NCI-H146 treated with DMSO at 0.1 percent for 48 hours (cell line): ENCODE results near the gene GSAP.
"Not testable (repeated sequence)": the region's sequence is repeated elsewhere in the genome, so short reads cannot be mapped to it uniquely, and the experiment has no call there.

Source experiments
- DNase-seq: peaks from one replicate; lab custom pipeline; 2025; ENCODE audit not compliant: unreplicated experiment; lab: John Stamatoyannopoulos, UW

GSAP gene

DNA sequence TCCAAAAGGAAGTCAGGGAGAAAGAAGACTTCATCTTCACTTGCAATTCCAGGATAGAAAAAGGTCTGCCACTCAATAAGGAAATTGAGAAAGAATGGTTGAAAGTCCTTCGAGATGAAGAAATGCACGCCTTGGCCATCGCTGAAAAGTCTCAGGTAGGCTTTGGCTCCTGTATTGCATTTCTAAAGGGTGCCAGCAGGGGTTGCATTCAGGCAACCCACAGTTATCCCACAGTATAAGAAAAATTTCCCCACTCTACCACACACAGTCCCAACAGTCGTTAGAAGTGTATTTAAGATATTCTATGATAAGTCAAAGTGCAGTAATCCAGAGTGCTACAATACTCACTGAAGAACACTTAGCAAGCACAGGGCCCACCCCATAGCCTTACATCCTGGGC is 123.1 kb downstream of the GSAP start:
- no peak for DNase-seq

- no peak for DNase-seq
Measured at GRCh38 chr7:77290425-77290824, 125.7 kb downstream of the GSAP start.

DNA sequence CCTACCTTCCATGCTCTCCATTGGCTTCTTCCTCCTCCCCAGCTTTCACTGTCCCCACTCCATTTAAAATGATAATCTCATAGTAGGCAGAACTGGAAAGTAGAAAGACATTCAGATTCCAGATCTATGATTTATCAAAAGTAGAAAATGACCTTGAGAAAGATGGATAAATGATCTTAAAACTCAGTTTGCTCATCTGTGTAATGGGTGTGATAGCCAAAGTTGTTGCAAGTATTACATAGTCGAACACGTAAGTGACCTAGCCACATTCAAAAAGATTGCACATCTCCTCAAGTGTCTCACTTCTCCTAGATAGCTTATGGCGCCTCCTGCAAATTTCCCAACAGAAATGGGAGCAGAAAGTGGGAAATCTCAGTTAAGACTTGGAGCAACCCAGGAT is 126.8 kb downstream of the GSAP start:
- DNase-seq = no peak

DNA sequence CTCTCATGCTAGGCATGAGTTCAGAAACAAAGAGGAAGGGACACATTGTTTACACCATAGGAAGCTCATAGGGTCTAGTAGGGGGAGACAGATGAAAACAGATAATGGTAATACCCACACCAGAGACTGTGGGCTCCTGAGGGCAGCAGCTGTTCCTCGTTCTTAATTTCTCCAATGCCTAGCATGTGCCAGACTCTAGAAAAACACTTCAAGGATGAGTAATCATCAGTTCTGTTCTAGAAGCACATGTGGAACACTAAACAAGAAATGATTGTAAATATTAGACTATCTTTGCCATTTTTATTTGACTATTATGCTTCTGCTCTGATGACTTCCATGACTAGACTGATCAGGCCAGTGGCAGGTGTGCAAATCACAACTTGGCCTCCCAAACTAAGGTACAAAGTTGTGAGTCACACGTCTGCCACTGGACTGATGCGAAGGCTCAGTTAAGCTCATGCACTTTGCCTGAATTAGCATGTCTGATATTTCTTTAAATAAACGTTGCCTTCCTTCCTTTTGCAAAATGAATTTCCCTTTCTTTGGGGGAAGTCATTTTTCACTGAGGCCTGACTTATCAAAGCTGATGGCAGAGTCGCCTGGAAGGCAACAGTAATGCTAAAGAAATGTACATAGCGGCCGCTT is 127.4 kb downstream of the GSAP start:
- peak; percentile 6 for DNase-seq

- DNase-seq = no peak
Measured at GRCh38 chr7:77284616-77285015, 131.5 kb downstream of the GSAP start.

DNA sequence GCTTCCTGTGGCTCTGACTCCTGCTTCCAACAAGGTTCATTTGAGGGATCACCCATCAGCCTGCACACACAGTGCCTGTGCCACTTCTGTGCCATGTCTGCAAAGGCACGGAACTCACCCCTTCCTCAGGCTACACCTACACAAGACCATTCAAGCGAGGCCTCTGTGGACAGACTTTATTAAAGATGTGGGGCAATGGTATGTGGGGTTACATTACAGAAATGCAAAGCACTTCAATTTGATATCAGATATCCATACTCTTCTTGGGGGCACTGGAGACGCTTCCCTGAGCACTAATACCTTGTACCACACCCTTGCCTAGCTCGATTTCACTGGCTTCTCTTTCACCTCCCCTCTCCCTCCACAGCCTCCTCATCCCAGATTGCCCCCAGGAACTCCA is 132.1 kb downstream of the GSAP start:
- no peak for DNase-seq

DNA sequence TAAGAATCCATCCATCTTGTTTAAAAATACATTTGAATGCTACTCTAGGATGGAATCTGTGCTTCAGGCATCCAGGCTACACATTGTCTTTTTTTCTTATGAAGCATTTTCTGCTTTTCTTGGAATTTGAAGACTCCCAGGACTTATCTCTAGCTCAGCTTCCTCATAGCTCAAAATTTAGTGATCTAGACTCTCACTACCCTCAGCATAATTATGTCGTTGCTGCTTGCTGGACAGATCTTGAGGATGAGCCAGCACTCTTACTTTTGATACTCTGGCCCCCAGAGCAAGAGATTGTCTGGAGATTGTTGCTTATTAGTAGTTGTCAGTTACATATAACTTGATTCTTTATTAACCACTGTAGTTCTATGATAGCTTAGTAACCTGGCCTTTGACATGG is 133.3 kb downstream of the GSAP start:
- no peak for DNase-seq

- DNase-seq = no peak
Measured at GRCh38 chr7:77281780-77282478, 134.2 kb downstream of the GSAP start.

- no peak for DNase-seq
Measured at GRCh38 chr7:77276120-77276519, 140.0 kb downstream of the GSAP start.

GRCh38 chr7:77275663-77276062 is 140.5 kb downstream of the GSAP start:
- DNase-seq = not testable (repeated sequence)

GRCh38 chr7:77271766-77272165 is 144.4 kb downstream of the GSAP start:
- DNase-seq = no peak

DNA sequence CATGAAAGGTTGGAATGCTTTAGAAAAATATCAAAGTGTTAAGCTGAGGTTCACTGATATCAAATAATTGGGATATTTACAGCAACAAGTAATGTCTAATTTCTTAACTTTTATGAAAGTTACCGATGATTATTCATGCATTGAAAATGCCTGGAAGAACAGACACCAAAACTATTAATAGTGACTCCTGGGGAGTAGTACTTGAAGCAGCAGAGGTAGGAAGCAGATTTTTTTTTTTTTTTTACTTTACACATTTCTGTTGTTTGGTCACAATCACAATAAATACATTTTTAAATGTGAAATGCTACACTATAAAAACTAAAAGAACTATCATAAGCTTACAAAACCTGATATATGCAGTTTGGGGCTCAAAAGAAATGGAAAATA is 146.1 kb downstream of the GSAP start:
- no peak for DNase-seq

- DNase-seq = no peak
Measured at GRCh38 chr7:77269360-77270093, 146.6 kb downstream of the GSAP start.

DNA sequence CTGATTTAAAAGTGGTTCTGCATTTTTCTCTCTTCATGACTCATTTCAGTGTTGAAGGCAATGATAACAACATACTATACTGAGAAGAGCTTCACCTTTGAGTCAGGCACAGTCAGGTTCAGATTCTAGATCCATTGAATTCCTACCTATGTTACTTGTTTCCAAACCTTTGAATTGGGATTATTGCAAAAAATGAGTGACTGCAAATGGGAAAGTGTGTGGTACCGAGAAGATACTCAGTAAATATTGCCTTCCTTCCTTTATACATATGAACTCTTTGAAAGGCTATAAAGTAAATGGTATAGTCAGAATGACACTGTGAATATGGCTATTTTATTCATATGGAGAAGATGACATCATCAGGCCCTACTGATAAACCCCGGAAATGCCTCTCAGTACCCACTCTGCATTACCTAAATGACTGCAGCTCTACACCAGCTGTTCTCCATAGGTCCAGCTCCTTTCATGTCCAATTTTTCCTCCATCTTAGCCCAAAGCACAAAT is 149.8 kb downstream of the GSAP start:
- no peak for DNase-seq

DNA sequence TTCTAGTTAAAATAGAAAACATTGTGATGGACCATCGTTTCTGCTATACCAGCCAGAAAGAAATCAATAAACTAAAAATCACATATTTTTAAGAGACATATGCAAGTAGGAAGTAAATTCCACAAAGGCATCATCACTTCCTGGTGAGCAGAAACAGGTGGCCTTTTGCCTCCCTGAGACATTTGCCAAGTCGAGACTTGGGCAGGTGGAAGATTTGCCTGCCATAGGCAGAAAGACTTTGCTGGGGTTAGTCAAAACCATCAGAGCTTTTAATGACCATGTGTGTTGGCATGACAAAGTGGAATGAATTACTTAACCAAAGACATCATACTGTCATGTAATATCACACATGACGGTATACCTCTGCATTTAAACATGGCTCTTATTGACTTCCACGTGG is 150.5 kb downstream of the GSAP start:
- no peak for DNase-seq

DNA sequence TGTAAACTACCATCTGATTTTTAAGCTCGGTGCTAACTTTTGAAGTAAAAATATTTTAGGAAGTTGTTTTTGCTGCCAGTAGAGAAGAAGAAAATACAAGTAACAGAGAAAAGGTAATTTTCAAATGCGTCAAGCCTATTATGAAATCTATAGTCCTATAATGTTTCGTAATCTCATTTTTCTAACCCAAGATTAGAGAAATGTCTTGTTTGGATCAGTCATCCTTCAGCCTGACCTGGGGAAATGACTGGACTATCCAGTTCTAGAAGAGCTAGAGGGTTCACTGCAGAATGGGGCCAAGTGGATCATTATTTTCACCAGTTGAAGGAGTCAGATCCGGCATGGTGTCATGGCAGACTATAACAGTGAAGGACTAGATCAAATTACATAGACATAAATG is 153.8 kb downstream of the GSAP start:
- DNase-seq = no peak
